SHP77 treated with DMSO at 0.1 percent for 48 hours (cell line): ENCODE data around the gene LILRA2.
"Not testable (repeated sequence)": the region's sequence is repeated elsewhere in the genome, so short reads cannot be mapped to it uniquely, and the experiment has no call there.

Experiments used
- DNase-seq: peaks from one replicate; lab custom pipeline; 2025; lab: John Stamatoyannopoulos, UW

LILRA2 gene

GRCh38 chr19:54609356-54609791 is 35.8 kb downstream of the LILRA2 start:
- DNase-seq: no peak

GRCh38 chr19:54612428-54612827 is 38.8 kb downstream of the LILRA2 start:
- no peak for DNase-seq

- no peak for DNase-seq
Observed at GRCh38 chr19:54614726-54615125, 41.1 kb downstream of the LILRA2 start.

GRCh38 chr19:54616057-54616456 is 42.5 kb downstream of the LILRA2 start:
- no peak for DNase-seq

GRCh38 chr19:54616821-54617560 is 43.4 kb downstream of the LILRA2 start:
- no peak for DNase-seq

- no peak for DNase-seq
Observed at GRCh38 chr19:54620464-54620863, 46.9 kb downstream of the LILRA2 start.

- no peak for DNase-seq
Observed at GRCh38 chr19:54622431-54622830, 48.8 kb downstream of the LILRA2 start.

- DNase-seq: not testable (repeated sequence)
Observed at GRCh38 chr19:54624234-54624633, 50.6 kb downstream of the LILRA2 start.

- DNase-seq: not testable (repeated sequence)
Observed at GRCh38 chr19:54624934-54625730, 51.5 kb downstream of the LILRA2 start.

- no peak for DNase-seq
Observed at GRCh38 chr19:54626757-54627156, 53.2 kb downstream of the LILRA2 start.

GRCh38 chr19:54627912-54628311 is 54.3 kb downstream of the LILRA2 start:
- not testable (repeated sequence) for DNase-seq

- not testable (repeated sequence) for DNase-seq
Observed at GRCh38 chr19:54630262-54630661, 56.7 kb downstream of the LILRA2 start, which contains the start of gene LILRB1. LILRB1 (plus strand) TSS chr19:54630484; CDS start chr19:54631074, 590 bp downstream.

GRCh38 chr19:54630782-54631181 is 57.2 kb downstream of the LILRA2 start:
- no peak for DNase-seq

- not testable (repeated sequence) for DNase-seq
Observed at GRCh38 chr19:54631489-54632337, 58.1 kb downstream of the LILRA2 start.

- not testable (repeated sequence) for DNase-seq
Observed at GRCh38 chr19:54632517-54632916, 58.9 kb downstream of the LILRA2 start.

- no peak for DNase-seq
Observed at GRCh38 chr19:54633401-54633800, 59.8 kb downstream of the LILRA2 start.

- DNase-seq: not testable (repeated sequence)
Observed at GRCh38 chr19:54636081-54636480, 62.5 kb downstream of the LILRA2 start.

- no peak for DNase-seq
Observed at GRCh38 chr19:54638683-54639082, 65.1 kb downstream of the LILRA2 start.
